ENCODE measurements around the gene FOXD1. TPM values are rescaled to one million over a fixed set of nuclear protein-coding genes. Genes with fewer than 3 reads are reported as not detected.

FOXD1 gene
- polyA plus RNA-seq, 1 donor from 2014 or later, result not detected

DNA sequence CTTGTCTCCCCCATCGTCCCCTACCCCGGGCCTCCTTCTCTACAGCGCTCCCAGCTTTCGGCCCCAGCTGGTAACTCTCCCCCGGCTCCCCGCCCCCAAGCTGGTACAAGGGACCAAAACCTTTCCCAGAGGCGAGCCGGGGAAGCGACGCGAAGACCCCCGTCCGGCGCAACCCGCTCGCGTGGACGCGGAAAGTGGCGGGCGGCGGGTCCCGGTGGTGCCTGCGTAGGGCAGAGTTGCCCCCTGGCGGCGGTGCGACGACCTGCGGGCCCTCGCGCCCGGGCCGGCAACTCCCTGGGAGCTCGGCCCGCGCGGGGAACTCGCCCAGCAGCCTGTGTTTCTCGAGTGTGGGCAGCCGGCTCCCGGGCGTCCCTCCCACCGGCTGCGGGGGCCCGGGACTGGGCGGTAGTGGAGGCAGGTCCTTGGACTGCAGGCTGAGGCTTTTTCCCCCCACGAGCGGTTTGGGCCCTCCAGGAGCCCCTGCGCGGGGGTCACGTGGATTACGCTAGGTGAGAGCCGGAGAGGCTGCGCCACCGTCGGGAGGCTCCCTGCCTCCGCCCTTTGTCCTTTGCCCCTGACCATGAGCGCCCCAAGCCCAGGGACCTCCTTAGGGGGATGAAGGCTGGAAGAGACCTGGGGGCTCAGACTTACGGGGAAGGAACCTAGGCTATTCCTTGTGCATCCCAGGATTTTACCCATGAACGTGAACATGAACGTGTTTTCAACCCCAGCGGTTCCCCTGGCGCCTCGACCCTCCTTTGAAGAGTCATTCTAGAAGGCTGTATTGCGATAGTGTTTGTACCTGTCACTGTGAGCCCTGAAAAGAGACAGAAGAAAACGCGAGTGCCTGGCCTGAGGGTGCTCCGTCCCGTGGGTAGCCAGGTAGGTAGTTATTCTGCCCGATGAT is 2.9 kb upstream of the FOXD1 start (continued):
- no peak for TF ChIP-seq EZH2 (IDR thresholded peaks at IDR 0.05; ENCODE audit: borderline replicate concordance, insufficient read depth, low read length, poor library complexity, severe bottlenecking)
- no peak for TF ChIP-seq POLR2AphosphoS5 (IDR thresholded peaks at IDR 0.05)

DNA sequence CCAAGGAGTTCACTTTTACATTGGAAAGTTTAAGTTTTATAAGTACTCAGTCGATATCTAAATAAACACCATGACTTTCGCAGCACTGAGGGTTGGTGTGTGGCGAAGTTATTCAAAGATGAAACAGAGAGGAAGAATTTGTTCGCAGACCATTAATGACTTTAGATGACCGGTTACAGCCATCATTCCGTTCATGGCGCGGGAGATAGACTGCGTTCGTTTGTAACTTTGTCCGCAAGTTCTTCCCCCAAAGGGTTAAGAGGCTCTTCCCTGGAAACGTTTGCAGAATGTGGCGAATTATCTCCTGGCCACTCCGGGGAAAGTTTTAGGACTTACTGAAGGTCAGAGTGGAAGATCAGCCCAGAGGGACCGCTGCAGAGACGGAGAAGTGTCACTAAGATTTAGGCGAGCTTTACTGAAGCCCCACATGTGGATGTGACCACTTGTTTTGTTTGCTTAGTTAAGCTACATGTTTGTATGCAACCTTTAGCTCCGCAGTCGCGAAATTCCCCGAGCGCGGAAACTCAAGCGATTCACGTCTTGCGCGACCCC is 2.2 kb upstream of the FOXD1 start:
- TF ChIP-seq POLR2AphosphoS5 (IDR thresholded peaks at IDR 0.05) (peak; percentile 66), EP300 (conservative IDR thresholded peaks at IDR 0.05; ENCODE audit: poor library complexity, severe bottlenecking) (no peak), TAF1 (IDR thresholded peaks at IDR 0.05; ENCODE audit: low read depth) (no peak), EZH2 (IDR thresholded peaks at IDR 0.05; ENCODE audit: borderline replicate concordance, insufficient read depth, low read length, poor library complexity, severe bottlenecking) (peak; percentile 30)
- H3F3A ChIP-seq (ENCODE audit: insufficient read depth, low read length, poor library complexity, severe bottlenecking), result no peaks in the 10 kb centered on the region
- H3K27ac ChIP-seq (ENCODE audit: low read length), result no peak overlapping the region
- no peak overlapping the region for H2AFZ ChIP-seq (ENCODE audit: low read depth, low read length)
- H4K20me1 ChIP-seq (ENCODE audit: insufficient read depth), result no peaks in the 10 kb centered on the region
- no peak overlapping the region for H3K9ac ChIP-seq (ENCODE audit: low read length)
- H3K9me2 ChIP-seq (ENCODE audit: insufficient read depth, low read length), result no peaks in the 10 kb centered on the region
- H3K79me2 ChIP-seq (replicated peaks; ENCODE audit: insufficient read depth, low read length), result no peaks in the 10 kb centered on the region
- no peaks in the 10 kb centered on the region for H3K36me3 ChIP-seq (ENCODE audit: insufficient read depth, low read length)
- H3K9me3 ChIP-seq (ENCODE audit: low read length), result no peaks in the 10 kb centered on the region
- H3K4me3 ChIP-seq (ENCODE audit: low read length), result no peak overlapping the region
- peaks cover 76% of the 10 kb centered on the region for H3K27me3 ChIP-seq (ENCODE audit: insufficient read depth, low read depth, low read length)
- H3K4me2 ChIP-seq (ENCODE audit: low read length), result no peak overlapping the region

- Histone ChIP-seq H3K9me2 (ENCODE audit: insufficient read depth, low read length) (no peaks in the 10 kb centered on the region), H3K36me3 (ENCODE audit: insufficient read depth, low read length) (no peaks in the 10 kb centered on the region), H3K27ac (ENCODE audit: low read length) (no peak overlapping the region), H3K9ac (ENCODE audit: low read length) (no peak overlapping the region), H4K20me1 (ENCODE audit: insufficient read depth) (no peaks in the 10 kb centered on the region), H3K4me3 (ENCODE audit: low read length) (no peak overlapping the region), H3F3A (ENCODE audit: insufficient read depth, low read length, poor library complexity, severe bottlenecking) (no peaks in the 10 kb centered on the region), H2AFZ (ENCODE audit: low read depth, low read length) (no peak overlapping the region), H3K9me3 (ENCODE audit: low read length) (no peaks in the 10 kb centered on the region), H3K4me2 (ENCODE audit: low read length) (no peak overlapping the region), H3K79me2 (replicated peaks; ENCODE audit: insufficient read depth, low read length) (no peaks in the 10 kb centered on the region), H3K27me3 (ENCODE audit: insufficient read depth, low read depth, low read length) (peaks cover 82% of the 10 kb centered on the region)
- TF ChIP-seq TAF1 (IDR thresholded peaks at IDR 0.05; ENCODE audit: low read depth) (no peak), RAD21 (conservative IDR thresholded peaks at IDR 0.05) (no peak), SMC3 (conservative IDR thresholded peaks at IDR 0.05; ENCODE audit: poor library complexity) (no peak), CTCF (IDR thresholded peaks at IDR 0.05; ENCODE audit: poor library complexity, severe bottlenecking) (no peak), POLR2AphosphoS5 (IDR thresholded peaks at IDR 0.05) (no peak), EP300 (conservative IDR thresholded peaks at IDR 0.05; ENCODE audit: poor library complexity, severe bottlenecking) (no peak), EZH2 (IDR thresholded peaks at IDR 0.05; ENCODE audit: borderline replicate concordance, insufficient read depth, low read length, poor library complexity, severe bottlenecking) (no peak), MXI1 (conservative IDR thresholded peaks at IDR 0.05; ENCODE audit: poor library complexity, severe bottlenecking) (no peak)
- TF ChIP-seq, protein P1, sequence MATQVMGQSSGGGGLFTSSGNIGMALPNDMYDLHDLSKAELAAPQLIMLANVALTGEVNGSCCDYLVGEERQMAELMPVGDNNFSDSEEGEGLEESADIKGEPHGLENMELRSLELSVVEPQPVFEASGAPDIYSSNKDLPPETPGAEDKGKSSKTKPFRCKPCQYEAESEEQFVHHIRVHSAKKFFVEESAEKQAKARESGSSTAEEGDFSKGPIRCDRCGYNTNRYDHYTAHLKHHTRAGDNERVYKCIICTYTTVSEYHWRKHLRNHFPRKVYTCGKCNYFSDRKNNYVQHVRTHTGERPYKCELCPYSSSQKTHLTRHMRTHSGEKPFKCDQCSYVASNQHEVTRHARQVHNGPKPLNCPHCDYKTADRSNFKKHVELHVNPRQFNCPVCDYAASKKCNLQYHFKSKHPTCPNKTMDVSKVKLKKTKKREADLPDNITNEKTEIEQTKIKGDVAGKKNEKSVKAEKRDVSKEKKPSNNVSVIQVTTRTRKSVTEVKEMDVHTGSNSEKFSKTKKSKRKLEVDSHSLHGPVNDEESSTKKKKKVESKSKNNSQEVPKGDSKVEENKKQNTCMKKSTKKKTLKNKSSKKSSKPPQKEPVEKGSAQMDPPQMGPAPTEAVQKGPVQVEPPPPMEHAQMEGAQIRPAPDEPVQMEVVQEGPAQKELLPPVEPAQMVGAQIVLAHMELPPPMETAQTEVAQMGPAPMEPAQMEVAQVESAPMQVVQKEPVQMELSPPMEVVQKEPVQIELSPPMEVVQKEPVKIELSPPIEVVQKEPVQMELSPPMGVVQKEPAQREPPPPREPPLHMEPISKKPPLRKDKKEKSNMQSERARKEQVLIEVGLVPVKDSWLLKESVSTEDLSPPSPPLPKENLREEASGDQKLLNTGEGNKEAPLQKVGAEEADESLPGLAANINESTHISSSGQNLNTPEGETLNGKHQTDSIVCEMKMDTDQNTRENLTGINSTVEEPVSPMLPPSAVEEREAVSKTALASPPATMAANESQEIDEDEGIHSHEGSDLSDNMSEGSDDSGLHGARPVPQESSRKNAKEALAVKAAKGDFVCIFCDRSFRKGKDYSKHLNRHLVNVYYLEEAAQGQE (IDR thresholded peaks at IDR 0.05; ENCODE audit: borderline replicate concordance), result no peak
These were observed 1.6 kb upstream of the FOXD1 start for GRCh38 chr5:73450137-73450536.

Data from neural cell (in vitro differentiated cells).